22Rv1 (cell line): ENCODE results near the gene UBN1.

Source experiments
- CTCF ChIP-seq: fragments of 450-650 bp; IDR thresholded peaks from 2 replicates; pipeline ENCODE4 v1.5.1; 2017; ENCODE audit warnings: mild to moderate bottlenecking
- ZFX ChIP-seq: fragments of 450-650 bp; IDR thresholded peaks from 2 replicates; pipeline ENCODE4 v1.6.1; 2017; ENCODE audit warnings: antibody characterized with exemption, borderline replicate concordance

GRCh38 chr16:4918781-4919251 is 71.5 kb downstream of the UBN1 start:
- no peak for TF ChIP-seq CTCF
- no peak for TF ChIP-seq ZFX
